Measurements from ENCODE around the gene CAPN14.

- TF ChIP-seq CTCF (conservative IDR thresholded peaks at IDR 0.05; ENCODE audit: low read depth, low read length), result no peak
- TF ChIP-seq EZH2 (IDR thresholded peaks at IDR 0.05; ENCODE audit: borderline replicate concordance, low read depth, low read length, poor library complexity, severe bottlenecking), result no peak
These were observed 13.4 kb upstream of the CAPN14 start for GRCh38 chr2:31230751-31231150.
